HepG2 (cell line): ENCODE data around the gene GPR25. TPM values are rescaled to one million over a fixed set of nuclear protein-coding genes. Genes with fewer than 3 reads are reported as not detected.

Source experiments
- AHR ChIP-seq: IDR thresholded peaks from 2 replicates; pipeline ENCODE4 v1.6.1; 2018; ENCODE audit warnings: missing genetic modification reagents, missing compliant biosample characterization
- ATF1 ChIP-seq: IDR thresholded peaks from 2 replicates; pipeline ENCODE4 v1.6.1; 2016; ENCODE audit warnings: mild to moderate bottlenecking, control low read depth
- PLRG1 ChIP-seq: fragments of 450-650 bp; conservative IDR thresholded peaks from 2 replicates; pipeline ENCODE4 v1.6.1; 2016
- SKIL ChIP-seq: sonication (generic); formaldehyde crosslinking; IDR thresholded peaks from 2 replicates; pipeline ENCODE4 v1.8.0; 2022; ENCODE audit warnings: missing genetic modification reagents, mild to moderate bottlenecking, moderate library complexity, borderline replicate concordance
- ZFP91 ChIP-seq: sonication (generic); formaldehyde crosslinking; IDR thresholded peaks from 2 replicates; pipeline ENCODE4 v1.9.0; 2022; ENCODE audit warnings: missing genetic modification reagents, mild to moderate bottlenecking, borderline replicate concordance
- ZFY ChIP-seq: sonication (generic); formaldehyde crosslinking; IDR thresholded peaks from 2 replicates; pipeline ENCODE4 v1.4.0; 2020; ENCODE audit warnings: missing genetic modification reagents
- ZNF136 ChIP-seq: sonication (generic); formaldehyde crosslinking; IDR thresholded peaks from 2 replicates; pipeline ENCODE4 v1.8.1; 2022; ENCODE audit warnings: low read depth, mild to moderate bottlenecking, moderate library complexity, missing genetic modification reagents
- ZNF275 ChIP-seq: sonication (generic); formaldehyde crosslinking; IDR thresholded peaks from 2 replicates; pipeline ENCODE4 v1.8.0; 2022; ENCODE audit warnings: missing genetic modification reagents, mild to moderate bottlenecking, inconsistent platforms, borderline replicate concordance
- ZNF703 ChIP-seq: sonication (generic); formaldehyde crosslinking; IDR thresholded peaks from 2 replicates; pipeline ENCODE4 v1.5.1; 2020; ENCODE audit warnings: missing genetic modification reagents, mild to moderate bottlenecking, moderate library complexity, borderline replicate concordance
- polyA plus RNA-seq, 8 experiments: library from polyadenylated mRNA; depleted of rRNA in 3 of 8; stranded (reverse) in 7 of 8; unstranded in 1 of 8; fragments of >200 nt; fragmentation: Illumina TruSeq in 4 of 8; extraction: Trizol in 4 of 8; gene quantifications; 2 replicates each; pipeline versions ENCODE4 v1.2.1 to v1.2.3, GENCODE V29; 2011 to 2016; ENCODE audit warnings: low read depth in 4 of 8, missing spikeins in 1 of 8, mixed read lengths in 1 of 8; ENCODE audit not compliant: insufficient read depth in 1 of 8
- total RNA-seq, 5 experiments: library from RNA; depleted of rRNA; stranded (reverse); fragments of >200 nt; fragmentation: Illumina TruSeq; extraction: Trizol; gene quantifications; 2 replicates each; pipeline ENCODE4 v1.2.3, GENCODE V29; 2016; ENCODE audit warnings: low read depth in 1 of 5
- TF ChIP-seq, protein P1 (sequence below): sonication (generic); formaldehyde crosslinking; IDR thresholded peaks from 2 replicates; pipeline ENCODE4 v1.5.1; 2020; ENCODE audit warnings: missing genetic modification reagents, mild to moderate bottlenecking, borderline replicate concordance
- TF ChIP-seq, protein P2 (sequence below): sonication (generic); formaldehyde crosslinking; IDR thresholded peaks from 2 replicates; pipeline ENCODE4 v1.4.0; 2020; ENCODE audit warnings: missing genetic modification reagents
- TF ChIP-seq, protein P3 (sequence below): sonication (generic); formaldehyde crosslinking; IDR thresholded peaks from 2 replicates; pipeline ENCODE4 v1.4.0; 2020; ENCODE audit warnings: mild to moderate bottlenecking, missing genetic modification reagents, borderline replicate concordance

The GPR25 gene
- total and polyA plus RNA-seq, 2 of the 13 experiments (the other 11 are each of a cell fraction or from before 2014, with no cell fraction given), result not detected

GRCh38 chr1:200899954-200900867 lies 27.4 kb downstream of the GPR25 start (continued):
- peak; percentile 37; the same call in 1 of the 2 replicates for TF ChIP-seq ZFP91 (CRISPR knock-in tag)
- TF ChIP-seq, protein P1, sequence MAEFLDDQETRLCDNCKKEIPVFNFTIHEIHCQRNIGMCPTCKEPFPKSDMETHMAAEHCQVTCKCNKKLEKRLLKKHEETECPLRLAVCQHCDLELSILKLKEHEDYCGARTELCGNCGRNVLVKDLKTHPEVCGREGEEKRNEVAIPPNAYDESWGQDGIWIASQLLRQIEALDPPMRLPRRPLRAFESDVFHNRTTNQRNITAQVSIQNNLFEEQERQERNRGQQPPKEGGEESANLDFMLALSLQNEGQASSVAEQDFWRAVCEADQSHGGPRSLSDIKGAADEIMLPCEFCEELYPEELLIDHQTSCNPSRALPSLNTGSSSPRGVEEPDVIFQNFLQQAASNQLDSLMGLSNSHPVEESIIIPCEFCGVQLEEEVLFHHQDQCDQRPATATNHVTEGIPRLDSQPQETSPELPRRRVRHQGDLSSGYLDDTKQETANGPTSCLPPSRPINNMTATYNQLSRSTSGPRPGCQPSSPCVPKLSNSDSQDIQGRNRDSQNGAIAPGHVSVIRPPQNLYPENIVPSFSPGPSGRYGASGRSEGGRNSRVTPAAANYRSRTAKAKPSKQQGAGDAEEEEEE (CRISPR knock-in tag), result no peak
- TF ChIP-seq SKIL (CRISPR knock-in tag), result no peak
- TF ChIP-seq, protein P2, sequence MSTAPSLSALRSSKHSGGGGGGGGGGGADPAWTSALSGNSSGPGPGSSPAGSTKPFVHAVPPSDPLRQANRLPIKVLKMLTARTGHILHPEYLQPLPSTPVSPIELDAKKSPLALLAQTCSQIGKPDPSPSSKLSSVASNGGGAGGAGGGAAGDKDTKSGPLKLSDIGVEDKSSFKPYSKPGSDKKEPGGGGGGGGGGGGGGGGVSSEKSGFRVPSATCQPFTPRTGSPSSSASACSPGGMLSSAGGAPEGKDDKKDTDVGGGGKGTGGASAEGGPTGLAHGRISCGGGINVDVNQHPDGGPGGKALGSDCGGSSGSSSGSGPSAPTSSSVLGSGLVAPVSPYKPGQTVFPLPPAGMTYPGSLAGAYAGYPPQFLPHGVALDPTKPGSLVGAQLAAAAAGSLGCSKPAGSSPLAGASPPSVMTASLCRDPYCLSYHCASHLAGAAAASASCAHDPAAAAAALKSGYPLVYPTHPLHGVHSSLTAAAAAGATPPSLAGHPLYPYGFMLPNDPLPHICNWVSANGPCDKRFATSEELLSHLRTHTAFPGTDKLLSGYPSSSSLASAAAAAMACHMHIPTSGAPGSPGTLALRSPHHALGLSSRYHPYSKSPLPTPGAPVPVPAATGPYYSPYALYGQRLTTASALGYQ, result no peak
- TF ChIP-seq ZFY (CRISPR knock-in tag), result no peak
- no peak for TF ChIP-seq ZNF703
- no peak for TF ChIP-seq ZNF275
- TF ChIP-seq ZNF136 (CRISPR knock-in tag), result no peak
- TF ChIP-seq ATF1 (CRISPR knock-in tag), result no peak
- TF ChIP-seq AHR, result no peak
- TF ChIP-seq, protein P3, sequence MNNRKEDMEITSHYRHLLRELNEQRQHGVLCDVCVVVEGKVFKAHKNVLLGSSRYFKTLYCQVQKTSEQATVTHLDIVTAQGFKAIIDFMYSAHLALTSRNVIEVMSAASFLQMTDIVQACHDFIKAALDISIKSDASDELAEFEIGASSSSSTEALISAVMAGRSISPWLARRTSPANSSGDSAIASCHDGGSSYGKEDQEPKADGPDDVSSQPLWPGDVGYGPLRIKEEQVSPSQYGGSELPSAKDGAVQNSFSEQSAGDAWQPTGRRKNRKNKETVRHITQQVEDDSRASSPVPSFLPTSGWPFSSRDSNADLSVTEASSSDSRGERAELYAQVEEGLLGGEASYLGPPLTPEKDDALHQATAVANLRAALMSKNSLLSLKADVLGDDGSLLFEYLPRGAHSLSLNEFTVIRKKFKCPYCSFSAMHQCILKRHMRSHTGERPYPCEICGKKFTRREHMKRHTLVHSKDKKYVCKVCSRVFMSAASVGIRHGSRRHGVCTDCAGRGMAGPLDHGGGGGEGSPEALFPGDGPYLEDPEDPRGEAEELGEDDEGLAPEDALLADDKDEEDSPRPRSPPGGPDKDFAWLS (CRISPR knock-in tag), result peak; percentile 10; the same call in 1 of the 2 replicates
- TF ChIP-seq PLRG1, result no peak
